Epithelial cell of umbilical artery (primary cell): ENCODE measurements around the gene LOXL1. TPM values are rescaled to one million over a fixed set of nuclear protein-coding genes. Genes with fewer than 3 reads are reported as not detected.

Source experiments
- total RNA-seq: library from RNA; depleted of rRNA; stranded (reverse); fragments of >200 nt; gene quantifications from 2 replicates; pipeline ENCODE4 v1.2.3, GENCODE V29; 2014

Gene LOXL1
- 9.1 and 9.7 TPM in 2 replicates for total RNA-seq

DNA sequence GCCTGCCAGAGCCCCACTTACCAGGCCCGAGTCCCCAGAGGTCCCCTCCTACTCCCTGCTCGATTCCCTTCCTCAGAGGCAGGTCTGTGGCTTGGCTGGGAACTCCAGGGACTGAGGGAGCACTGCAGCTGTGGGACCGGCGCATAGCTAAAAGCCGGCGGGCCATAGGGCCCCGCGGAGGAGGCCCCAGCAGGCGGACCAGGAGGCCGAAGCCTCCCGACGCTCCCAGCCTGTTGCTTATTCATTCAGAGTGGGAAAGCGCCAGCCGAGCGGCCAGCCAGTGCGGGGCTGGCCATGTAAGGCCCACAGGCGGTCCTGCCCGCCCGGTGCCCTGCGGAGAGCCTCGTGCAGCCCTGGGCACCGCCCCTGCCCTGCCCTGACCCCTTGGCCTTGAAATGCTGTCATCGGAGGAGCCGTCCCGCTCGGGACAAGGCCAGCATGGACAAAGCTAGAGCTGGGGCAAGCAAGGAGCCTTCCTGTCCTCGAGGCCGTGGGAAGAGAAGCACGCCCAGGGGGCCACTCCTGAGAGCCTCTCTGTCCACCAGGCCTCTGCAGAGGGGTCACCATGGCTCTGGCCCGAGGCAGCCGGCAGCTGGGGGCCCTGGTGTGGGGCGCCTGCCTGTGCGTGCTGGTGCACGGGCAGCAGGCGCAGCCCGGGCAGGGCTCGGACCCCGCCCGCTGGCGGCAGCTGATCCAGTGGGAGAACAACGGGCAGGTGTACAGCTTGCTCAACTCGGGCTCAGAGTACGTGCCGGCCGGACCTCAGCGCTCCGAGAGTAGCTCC, at the start of gene LOXL1:
LOXL1 (plus strand) TSS at position 244 of the 784 bp plus-strand sequence; CDS start at position 566, 322 bp downstream.

DNA sequence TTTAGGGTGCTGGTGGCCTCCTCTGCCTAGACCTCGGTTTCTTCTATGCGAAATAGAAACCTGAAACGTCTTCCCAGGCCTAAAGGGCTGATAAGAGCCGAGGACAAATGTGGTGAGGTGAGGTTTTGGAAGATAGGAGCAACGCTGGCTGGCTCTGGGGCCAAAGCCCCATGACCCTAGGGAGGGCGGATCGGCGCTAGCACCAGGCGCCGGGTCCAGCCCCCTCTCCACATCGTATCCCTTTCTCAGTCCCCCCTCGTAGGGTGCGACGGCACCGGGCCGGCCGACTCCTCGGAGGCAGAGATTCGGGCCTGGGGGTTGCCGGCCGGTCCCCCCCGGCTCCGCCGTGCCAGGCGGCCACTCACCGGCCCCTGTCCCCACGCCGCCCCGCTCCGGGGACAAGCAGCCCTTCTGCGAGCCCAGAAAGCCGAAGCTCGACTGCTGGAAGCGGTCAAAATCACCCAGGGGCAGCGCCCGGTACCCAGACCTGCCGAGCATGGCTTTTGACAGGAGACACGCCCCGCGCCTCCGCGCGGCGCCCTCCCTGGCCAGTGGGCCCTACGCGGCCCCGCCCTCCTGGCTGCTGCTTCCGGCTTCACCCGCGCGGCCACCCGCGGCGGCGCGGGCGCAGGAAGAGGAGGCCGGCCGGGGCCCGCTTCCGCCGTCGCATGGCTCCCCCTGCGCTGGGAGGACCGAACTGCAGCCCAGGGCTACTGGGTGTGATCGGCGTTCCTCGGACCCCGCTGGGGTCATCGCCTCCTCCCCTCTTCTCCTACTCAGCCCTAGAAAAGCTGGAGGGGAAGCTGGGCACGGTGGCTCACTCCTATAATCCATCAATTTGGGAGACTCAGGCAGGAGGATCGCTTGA, 65.7 kb downstream of the LOXL1 start, which contains the start of gene STOML1:
STOML1 (minus strand) TSS at position 570 of the 868 bp plus-strand sequence; CDS start at position 498, 72 bp downstream.

GRCh38 chr15:73994413-73994883, 68.2 kb downstream of the LOXL1 start, which contains the start of gene PML:
Gene PML (plus strand): TSS chr15:73994716. CDS start chr15:73994813, 97 bp downstream.

Other genes with a start within 250 kb of the LOXL1 start
- 40.6 and 61.4 TPM in 2 replicates for gene CD276, start 242.1 kb upstream of the LOXL1 start, total RNA-seq
- gene INSYN1, start 173.1 kb upstream of the LOXL1 start, total RNA-seq: not detected in 2 replicates
- not detected in 2 replicates for gene TBC1D21, start 52.9 kb upstream of the LOXL1 start, total RNA-seq
- gene STOML1, start 65.8 kb downstream of the LOXL1 start, total RNA-seq: 9.7 and 10.3 TPM in 2 replicates
- 21.1 and 33.4 TPM in 2 replicates for gene PML, start 68.3 kb downstream of the LOXL1 start, total RNA-seq
- not detected in 2 replicates for gene GOLGA6A, start 156.1 kb downstream of the LOXL1 start, total RNA-seq
- not detected in 2 replicates for gene ISLR2, start 204.1 kb downstream of the LOXL1 start, total RNA-seq
- under 0.01 and 0.30 TPM in 2 replicates for gene ISLR, start 247.2 kb downstream of the LOXL1 start, total RNA-seq